Measurements from ENCODE around the gene LCNL1. TPM values are rescaled to one million over a fixed set of nuclear protein-coding genes. Genes with fewer than 3 reads are reported as not detected.

The LCNL1 gene
- total and polyA plus RNA-seq, 4 donors, result 0.15 to 2.7 (median 1.4) TPM

GRCh38 chr9:136960938-136961275, 21.9 kb upstream of the LCNL1 start:
- Histone ChIP-seq H3K27ac (ENCODE audit: low read depth in 1 of 2, low read length in 1 of 2) (no peak overlapping the region), H3K4me3 (no peak overlapping the region), H3K27me3 (ENCODE audit: control insufficient read depth in 3 of 3, insufficient read depth in 3 of 3, low read length in 2 of 3) (no peaks in the 10 kb centered on the region), H3K9me3 (ENCODE audit: control insufficient read depth in 4 of 4, insufficient read depth in 3 of 4, low read length in 3 of 4) (no peaks in the 10 kb centered on the region), H3K9ac (ENCODE audit: insufficient read depth in 1 of 2, low read length in 2 of 2) (no peak overlapping the region), H3K4me1 (ENCODE audit: control insufficient read depth in 5 of 5, insufficient read depth in 5 of 5, low read length in 5 of 5) (peaks cover 0 to 8% (median 0%) of the 10 kb centered on the region in 5 donors), H3K36me3 (ENCODE audit: control insufficient read depth in 4 of 4, insufficient read depth in 4 of 4, low read length in 4 of 4) (no peaks in the 10 kb centered on the region)
- no peak for ATAC-seq (ENCODE audit: insufficient read depth, low FRiP score)
- no peak for DNase-seq
- TF ChIP-seq, protein P1, sequence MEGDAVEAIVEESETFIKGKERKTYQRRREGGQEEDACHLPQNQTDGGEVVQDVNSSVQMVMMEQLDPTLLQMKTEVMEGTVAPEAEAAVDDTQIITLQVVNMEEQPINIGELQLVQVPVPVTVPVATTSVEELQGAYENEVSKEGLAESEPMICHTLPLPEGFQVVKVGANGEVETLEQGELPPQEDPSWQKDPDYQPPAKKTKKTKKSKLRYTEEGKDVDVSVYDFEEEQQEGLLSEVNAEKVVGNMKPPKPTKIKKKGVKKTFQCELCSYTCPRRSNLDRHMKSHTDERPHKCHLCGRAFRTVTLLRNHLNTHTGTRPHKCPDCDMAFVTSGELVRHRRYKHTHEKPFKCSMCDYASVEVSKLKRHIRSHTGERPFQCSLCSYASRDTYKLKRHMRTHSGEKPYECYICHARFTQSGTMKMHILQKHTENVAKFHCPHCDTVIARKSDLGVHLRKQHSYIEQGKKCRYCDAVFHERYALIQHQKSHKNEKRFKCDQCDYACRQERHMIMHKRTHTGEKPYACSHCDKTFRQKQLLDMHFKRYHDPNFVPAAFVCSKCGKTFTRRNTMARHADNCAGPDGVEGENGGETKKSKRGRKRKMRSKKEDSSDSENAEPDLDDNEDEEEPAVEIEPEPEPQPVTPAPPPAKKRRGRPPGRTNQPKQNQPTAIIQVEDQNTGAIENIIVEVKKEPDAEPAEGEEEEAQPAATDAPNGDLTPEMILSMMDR (IDR thresholded peaks at IDR 0.05; ENCODE audit: control extremely low read depth, extremely low read depth), result no peak
- WGBS, 2 donors, result 89 to 97% methylated on average over 15 of the region's 15 CpGs

DNA sequence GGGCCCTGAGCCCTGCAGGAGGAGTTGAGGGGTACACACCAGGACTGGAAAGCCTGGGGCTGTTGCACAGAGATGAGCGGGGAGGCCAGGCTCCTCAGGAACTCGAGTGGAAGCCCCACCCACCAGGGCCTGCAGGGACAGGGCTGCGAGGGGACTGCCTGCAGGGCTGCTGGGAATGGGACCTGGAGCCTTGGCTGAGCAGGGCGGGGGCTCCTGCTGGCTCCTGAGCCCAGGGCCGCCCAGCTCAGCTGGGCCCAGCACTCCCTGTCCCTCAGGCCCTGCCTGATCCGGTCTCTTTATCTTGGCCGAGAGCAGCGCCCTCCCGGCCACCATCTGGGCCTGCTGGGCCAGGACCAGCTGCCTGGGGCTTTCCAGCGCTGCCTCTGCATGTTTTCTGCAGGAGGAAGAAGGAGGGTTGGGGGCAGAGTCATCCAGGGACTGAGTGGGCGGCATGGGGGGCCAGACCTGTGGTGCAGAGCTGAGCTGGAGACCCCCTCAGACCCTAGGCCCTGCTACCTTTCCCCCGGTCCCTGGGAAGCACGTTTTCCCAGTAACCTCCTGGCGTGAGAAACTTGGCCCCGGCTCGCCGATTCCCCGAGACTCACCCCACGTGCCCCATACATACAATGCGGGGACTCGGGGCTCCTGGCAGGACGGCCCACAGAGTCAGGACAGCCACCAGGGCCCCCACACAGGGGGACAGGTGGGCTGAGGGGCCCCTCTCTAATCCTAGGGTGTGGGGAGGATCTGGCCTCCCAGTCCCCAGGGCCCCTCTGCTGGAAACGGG, 21.3 kb upstream of the LCNL1 start:
- no peaks in the 10 kb centered on the region for H3K9me3 ChIP-seq (ENCODE audit: control insufficient read depth in 4 of 4, insufficient read depth in 3 of 4, low read length in 3 of 4)
- TF ChIP-seq, protein P1 (IDR thresholded peaks at IDR 0.05; ENCODE audit: control extremely low read depth, extremely low read depth), result no peak
- H3K27me3 ChIP-seq (ENCODE audit: control insufficient read depth in 3 of 3, insufficient read depth in 3 of 3, low read length in 2 of 3), result no peaks in the 10 kb centered on the region
- ATAC-seq (ENCODE audit: insufficient read depth, low FRiP score) (no peak), DNase-seq (no peak)
- H3K36me3 ChIP-seq (ENCODE audit: control insufficient read depth in 4 of 4, insufficient read depth in 4 of 4, low read length in 4 of 4), result no peaks in the 10 kb centered on the region
- H3K27ac ChIP-seq (ENCODE audit: low read depth in 1 of 2, low read length in 1 of 2), result no peak overlapping the region
- WGBS, 2 donors, result 83 to 86% methylated on average over 23 of the region's 23 CpGs
- H3K4me3 ChIP-seq, result no peak overlapping the region
- H3K4me1 ChIP-seq (ENCODE audit: control insufficient read depth in 5 of 5, insufficient read depth in 5 of 5, low read length in 5 of 5), result peaks cover 0 to 8% (median 3%) of the 10 kb centered on the region in 5 donors
- H3K9ac ChIP-seq (ENCODE audit: insufficient read depth in 1 of 2, low read length in 2 of 2), result no peak overlapping the region

- ATAC-seq (ENCODE audit: insufficient read depth, low FRiP score), result no peak
Observed at GRCh38 chr9:136962163-136962562, 20.6 kb upstream of the LCNL1 start.

More at GRCh38 chr9:136962163-136962562, 20.6 kb upstream of the LCNL1 start:
- no peak overlapping the region for H3K9ac ChIP-seq (ENCODE audit: insufficient read depth in 1 of 2, low read length in 2 of 2)
- no peaks in the 10 kb centered on the region for H3K9me3 ChIP-seq (ENCODE audit: control insufficient read depth in 4 of 4, insufficient read depth in 3 of 4, low read length in 3 of 4)
- no peaks in the 10 kb centered on the region for H3K36me3 ChIP-seq (ENCODE audit: control insufficient read depth in 4 of 4, insufficient read depth in 4 of 4, low read length in 4 of 4)
- H3K27me3 ChIP-seq (ENCODE audit: control insufficient read depth in 3 of 3, insufficient read depth in 3 of 3, low read length in 2 of 3), result no peaks in the 10 kb centered on the region
- 92 to 95% methylated on average over 9 of the region's 9 CpGs for WGBS, 2 donors
- H3K4me3 ChIP-seq, result no peak overlapping the region
- DNase-seq, result no peak
- TF ChIP-seq, protein P1 (IDR thresholded peaks at IDR 0.05; ENCODE audit: control extremely low read depth, extremely low read depth), result no peak
- peaks cover 0 to 8% (median 3%) of the 10 kb centered on the region in 5 donors for H3K4me1 ChIP-seq (ENCODE audit: control insufficient read depth in 5 of 5, insufficient read depth in 5 of 5, low read length in 5 of 5)
- no peak overlapping the region for H3K27ac ChIP-seq (ENCODE audit: low read depth in 1 of 2, low read length in 1 of 2)
